NCI-H2196 (cell line): ENCODE results near the gene BAIAP3.

Source experiments
- DNase-seq: peaks from one replicate; lab custom pipeline; 2025; ENCODE audit not compliant: unreplicated experiment; lab: John Stamatoyannopoulos, UW

The BAIAP3 gene

DNA sequence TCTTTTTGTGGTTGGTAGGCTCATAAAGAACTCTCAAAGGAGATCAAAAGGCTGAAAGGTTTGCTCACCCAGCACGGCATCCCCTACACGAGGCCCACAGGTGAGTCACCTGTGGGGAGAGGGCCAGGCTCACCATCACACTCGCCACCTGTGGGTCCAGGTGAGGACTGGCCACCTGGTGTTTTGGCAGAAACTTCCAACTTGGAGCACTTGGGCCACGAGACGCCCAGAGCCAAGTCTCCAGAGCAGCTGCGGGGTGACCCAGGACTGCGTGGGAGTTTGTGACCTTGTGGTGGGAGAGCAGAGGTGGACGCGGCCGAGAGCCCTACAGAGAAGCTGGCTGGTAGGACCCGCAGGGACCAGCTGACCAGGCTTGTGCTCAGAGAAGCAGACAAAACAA, 29.4 kb downstream of the BAIAP3 start:
- no peak for DNase-seq

DNA sequence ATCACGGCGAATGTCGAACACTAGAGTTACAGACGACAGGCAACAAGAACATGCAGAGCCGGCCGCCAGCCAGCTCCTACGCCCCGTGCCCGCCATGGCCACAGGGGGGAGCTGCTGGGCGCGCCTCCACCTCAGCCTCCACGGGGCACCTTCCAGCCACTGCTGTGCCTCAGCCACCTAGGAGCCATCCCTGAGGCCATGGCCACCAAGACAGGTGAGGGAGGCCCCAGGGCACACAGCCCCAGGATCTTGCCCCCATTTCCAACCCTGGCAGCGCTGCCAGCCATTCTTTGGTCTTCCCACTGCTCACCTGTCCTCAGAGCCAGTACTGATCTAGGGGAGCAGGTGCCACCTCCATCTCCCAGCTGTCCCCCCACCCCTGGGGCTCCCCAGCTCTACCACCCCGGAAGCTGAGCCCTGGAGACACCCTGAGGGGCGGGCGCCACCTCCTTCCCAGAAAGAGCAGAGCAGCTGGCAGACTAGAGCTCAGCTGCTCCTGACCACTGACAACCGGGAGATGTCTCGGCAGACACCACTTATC, 30.1 kb downstream of the BAIAP3 start:
- DNase-seq = peak; percentile 69

DNA sequence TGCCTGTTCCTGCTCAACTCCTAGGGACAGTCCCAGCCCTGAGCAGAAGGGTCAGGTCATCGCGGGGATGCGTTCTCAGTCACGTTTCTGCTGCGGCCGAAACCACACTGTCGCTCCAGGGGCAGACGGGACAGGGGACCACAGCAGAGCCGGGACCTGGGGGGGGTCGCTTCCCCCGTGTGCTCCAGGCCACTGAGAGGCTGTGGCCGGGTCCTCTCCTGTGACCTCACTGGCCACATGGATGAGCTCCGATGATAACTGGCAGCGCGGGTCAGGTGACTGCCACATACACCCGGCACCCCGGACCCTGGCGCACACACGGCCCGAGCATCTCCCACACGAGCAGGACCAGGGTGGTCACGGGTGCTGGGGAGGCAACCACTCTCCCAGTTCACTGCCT, 31.1 kb downstream of the BAIAP3 start:
- DNase-seq = no peak

DNA sequence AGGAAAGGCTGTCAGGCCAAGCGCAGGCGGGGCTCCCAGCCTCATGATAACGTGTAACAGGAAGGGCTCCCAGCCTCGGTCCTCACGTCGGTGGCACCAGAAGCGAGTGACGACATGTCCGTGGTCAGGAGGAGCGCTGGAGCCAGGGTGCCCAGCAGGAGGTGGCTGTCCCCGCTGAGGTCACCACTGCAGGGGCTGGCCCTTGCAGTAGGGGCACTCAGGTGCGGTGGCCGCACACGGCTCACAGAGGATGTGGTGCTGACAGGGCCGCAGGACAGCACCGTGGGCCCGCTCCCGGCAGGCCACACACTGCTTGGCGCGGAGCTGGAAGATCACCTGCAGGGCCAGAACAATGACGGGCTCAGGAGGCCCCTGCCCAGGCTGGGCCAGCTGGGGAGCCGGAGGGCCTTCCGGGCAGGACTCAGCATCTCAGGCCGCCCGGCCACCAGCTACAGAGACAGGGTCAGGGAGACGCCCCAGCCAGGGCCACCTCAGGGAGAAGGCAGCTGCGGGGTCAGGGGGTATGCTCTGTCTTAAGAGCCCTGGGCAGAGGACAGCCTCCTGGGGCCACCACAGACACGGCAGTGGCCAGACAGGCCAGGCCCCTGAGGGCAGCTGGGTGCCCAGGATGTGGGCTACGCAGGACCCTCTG, 32.7 kb downstream of the BAIAP3 start:
- no peak for DNase-seq

DNA sequence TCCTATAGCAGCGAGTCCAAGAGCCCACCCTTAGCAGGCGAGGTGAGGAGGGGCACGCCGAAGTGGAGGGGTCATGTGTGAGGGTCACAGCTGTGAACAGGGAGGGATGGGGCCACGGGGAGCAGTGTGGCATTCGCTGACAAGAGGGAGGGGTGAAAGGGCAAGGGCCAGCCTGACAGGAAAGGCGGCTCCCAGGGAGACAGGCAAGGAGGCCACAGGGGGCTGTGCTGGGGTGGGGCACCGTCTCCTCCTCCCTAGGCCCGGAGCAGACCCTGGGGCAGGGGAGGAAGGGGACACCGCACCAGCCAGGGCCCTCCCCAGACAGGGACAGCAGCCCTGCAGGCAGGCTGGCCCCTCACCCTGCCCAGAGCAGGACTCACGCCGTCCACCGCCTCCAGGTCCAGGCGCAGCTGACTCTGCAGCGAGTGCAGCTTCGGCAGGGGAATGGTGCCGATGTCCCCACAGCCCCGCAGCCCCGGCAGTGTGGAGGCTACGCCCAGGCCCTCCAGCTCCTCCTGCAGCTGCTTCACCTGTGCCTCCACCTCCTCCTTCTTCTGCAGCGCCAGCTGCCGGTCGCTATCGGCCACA, 33.4 kb downstream of the BAIAP3 start:
- DNase-seq = peak; percentile 42

DNA sequence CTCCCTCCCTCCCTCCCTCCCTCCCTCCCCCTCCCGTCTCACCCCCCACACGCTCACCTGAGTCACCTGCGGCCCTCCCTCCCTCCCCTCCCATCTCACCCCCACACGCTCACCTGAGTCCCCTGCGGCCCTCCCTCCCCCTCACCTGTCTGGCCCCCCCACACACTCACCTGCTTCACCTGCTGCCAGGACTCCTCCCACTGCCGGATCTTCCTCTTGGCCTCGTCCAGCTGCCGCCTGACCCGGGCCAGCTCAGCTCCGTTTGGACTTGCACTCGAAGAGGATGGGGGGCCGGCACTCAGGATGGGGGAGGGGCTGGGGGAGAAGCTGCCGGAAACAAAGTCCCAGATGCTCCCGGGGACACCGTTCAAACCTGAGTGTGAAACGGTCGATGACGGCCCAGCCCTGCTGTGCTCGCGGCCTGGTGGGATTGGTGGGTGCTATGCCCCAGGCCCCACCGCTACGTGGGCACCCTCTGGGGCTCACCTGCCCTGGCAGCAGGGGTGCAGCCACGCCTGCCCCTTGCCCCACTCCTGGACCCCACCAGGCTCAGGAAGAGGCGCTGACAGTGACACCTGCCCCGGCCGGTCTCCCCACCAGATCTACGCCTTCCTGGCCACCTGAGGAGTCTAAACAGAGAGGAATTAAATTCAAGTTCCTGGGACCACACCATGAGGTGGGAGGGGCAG, 34.2 kb downstream of the BAIAP3 start:
- peak; percentile 62 for DNase-seq

DNA sequence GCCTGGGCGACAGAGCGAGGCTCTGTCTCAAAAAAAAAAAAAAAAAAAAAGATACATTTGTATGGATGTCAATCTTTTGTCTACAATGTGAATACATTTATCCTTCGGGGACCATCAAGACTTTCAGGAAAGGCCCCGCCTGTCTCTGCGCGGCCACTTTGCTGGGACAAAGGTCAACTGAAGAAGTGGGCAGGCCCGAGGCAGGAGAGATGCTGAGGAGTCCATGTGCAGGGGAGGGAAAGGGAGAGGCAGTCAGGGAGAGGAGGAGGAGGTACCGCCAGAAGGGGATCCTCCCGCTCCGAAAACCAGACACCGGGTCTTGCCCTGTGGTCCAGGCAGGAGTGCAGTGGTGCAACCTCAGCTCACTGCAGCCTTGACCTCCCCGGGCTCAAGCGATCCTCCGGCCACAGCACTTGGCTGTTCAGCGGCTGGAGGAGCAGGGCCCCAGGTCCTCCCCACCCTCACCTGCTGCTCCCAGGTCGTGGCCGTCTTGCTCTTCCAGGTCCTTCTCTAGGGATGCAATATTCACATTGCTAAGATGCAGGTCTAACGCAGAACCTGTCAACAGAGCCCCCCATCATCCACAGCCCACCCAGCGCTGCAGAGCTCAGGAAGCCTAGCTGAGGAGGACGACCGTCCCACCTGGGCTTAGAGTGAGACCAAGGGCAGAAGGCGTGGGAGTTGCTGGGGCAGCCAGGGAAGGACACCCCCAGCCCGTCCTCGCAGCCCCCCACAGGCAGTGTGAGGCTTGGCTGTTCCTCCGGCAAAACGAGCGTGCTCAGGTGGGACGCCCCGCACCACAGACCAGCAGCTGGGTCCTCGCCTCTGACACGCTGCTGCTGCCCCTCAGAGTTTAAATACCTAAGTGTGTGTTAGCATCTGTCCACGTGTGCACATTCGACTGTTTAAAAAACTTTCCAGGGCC, 37.9 kb downstream of the BAIAP3 start:
- no peak for DNase-seq

DNA sequence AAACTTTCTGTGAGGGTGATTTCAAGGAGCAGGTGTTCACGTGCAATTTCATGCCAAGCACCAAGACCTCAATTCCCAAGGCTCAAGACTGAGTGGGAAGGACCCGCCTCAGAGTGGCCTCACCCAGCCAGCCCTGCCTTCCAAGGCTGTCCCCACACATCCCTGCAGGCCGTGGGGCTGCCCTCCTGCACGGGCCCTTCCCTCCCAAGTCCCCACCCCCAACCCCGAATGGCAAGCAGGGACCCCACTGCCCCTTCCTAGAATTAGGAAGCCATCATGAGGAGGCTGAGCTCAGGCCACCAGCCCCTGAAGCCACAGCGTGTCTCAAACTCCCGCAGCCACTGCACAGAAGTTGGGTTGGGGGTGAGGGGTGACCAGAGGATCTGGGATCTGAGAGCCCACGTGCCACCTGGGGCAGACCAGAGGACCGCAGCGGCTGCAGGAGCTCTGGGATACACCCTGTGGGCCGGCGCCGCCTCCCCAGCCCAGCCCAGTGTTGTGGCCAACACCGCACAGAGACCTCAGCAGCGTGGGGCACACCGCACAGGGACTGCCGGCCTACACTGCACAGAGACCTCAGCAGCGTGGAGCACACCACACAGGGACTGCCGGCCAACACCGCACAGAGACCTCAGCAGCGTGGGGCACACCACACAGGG, 39.0 kb downstream of the BAIAP3 start:
- DNase-seq = no peak

DNA sequence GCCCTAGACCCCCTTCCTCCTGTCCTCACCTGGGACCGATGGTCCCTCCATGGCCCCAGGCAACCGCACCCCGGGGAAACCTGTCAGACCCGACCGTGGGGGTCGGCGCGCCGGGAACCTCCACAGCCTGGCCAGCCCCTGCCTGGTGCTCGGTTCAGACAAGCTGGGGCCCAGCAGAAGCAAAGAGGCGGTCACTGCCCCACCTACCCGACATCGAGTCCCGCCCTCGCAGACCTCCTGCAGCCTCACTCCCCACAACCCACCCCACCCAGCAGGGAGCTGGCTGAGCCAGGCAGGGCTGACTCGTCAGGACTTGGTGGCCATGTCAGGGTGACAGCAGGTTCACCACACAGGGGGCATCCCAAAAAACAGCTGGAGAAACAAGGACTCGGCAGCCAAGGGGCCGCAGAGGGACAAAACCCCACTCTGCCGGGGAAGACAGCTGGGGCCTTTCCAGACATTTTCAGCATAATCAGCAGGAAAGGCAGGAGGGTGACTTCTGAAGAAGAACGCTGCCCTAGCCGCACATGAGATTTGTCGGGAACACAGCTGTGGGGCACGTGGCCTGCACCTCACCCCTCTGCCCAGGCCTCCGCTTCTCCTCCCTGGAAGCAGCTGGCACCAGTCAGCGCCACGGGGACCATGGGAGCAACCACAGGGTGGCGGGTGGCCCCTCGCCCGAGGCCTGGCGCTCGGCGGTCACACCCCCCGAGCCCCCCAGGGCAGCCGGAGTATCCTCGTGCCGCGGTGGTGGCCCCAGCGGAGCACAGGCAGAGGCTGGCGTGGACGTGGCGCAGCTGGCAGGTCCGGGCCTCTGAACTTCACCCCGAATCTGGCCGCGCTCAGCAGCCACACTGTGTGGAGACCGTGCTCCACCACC, 41.2 kb downstream of the BAIAP3 start:
- no peak for DNase-seq

DNA sequence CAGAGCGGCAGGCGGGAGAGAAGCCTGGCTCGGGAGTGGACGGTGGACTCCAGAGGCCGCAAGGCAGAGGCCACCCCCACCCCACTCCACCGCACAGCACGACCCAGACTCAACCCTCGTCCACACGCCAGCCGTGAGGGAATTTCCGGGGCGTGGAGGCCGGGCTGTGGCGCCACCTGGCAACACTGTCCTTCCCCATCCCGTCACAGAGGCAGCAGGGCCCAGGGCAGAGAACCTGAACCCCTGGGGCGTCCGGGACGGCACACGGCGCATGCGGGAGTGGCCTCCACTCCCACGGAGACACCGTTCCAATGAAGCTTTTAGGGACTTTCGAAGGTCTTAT, 41.8 kb downstream of the BAIAP3 start:
- no peak for DNase-seq

DNA sequence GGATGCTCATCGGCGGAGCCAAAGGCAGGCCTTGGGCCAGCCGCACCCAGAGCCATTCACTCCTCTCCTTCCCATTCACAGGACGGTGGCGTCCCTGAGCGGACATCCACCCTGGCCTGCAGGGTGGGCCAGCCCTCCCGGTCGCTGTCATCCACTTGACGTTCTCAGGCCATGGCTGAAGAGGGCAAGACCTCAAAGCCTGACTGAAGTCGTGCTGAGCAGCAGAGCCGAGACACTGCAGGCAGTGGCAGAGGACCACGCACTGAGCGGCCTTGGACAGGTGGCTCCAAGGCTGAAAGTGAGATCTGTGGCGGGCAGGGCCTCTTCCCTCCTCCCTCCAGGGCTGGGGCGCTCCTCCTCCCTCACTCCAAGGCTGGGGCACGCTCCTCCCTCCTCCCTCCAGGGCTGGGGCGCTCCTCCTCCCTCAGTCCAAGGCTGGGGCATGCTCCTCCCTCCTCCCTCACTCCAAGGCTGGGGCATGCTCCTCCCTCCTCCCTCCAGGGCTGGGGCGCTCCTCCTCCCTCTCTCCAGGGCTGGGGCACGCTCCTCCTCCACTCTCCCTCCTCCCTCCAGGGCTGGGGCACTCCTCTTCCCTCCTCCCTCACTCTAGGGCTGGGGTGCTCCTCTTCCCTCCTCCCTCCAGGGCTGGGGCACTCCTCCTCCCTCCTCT, 42.4 kb downstream of the BAIAP3 start:
- no peak for DNase-seq

DNA sequence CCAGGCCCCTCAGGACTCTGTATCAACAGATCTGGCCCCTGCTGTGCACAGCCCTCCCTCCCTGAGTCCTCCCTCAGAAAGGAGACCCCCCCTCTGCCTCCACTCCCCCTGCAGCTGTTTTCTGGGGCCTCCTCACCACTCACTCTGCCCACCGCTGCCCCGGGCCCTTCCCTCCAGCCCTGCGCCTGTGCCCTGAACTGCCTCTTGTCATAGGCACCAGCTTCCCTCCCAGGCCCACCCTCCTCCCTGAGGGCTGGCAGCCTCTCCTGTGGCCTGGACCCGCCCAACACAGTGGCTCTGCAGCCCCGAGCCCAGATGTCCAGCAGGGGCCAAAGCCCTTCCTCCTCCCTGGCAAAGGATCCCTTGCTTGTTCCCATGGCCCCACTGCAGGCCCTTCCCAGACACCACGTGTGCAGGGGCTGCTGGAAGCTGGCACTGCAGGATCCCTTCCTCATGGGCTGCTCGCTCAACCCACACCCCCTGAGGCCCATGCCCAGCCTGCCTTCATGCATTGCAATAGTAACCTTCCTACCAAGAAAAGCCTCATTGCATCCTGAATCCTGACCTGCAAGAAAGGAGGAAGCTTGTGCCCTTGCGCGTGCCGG, 44.1 kb downstream of the BAIAP3 start:
- DNase-seq = no peak

DNA sequence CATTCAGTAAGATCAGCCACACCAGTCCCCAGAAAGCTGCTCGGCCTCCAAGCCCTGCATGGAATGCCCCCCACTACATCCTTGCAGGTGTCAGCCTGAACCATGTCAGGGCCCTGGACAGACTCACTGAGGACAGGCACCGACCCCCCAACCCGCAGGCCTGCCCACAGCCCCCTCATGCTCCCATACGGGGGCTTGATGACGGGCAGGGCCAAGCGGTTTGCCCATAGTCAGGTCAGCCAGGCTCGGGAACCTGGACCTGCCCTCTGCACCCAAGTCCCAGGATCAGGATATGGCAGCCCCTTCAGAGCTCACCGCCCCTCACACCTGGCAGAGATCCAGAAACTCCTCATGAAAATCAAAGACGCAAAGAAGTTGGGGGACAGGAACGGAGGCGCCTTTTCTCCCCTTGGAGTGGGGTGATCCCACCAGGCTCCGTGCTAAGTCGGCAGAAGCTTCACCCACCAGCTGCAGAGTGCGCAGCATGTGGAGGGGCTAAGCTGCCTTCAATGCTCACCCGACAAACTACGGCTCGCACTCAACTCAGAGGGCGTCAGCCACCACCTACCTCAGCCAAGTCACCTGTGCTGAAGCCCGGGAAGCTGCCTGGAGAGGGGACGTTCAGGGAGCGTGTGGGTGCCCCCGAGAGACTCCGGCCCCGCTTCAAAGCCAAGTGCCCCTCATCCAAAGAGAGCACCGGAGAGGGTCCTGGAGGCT, 44.8 kb downstream of the BAIAP3 start:
- DNase-seq = no peak

DNA sequence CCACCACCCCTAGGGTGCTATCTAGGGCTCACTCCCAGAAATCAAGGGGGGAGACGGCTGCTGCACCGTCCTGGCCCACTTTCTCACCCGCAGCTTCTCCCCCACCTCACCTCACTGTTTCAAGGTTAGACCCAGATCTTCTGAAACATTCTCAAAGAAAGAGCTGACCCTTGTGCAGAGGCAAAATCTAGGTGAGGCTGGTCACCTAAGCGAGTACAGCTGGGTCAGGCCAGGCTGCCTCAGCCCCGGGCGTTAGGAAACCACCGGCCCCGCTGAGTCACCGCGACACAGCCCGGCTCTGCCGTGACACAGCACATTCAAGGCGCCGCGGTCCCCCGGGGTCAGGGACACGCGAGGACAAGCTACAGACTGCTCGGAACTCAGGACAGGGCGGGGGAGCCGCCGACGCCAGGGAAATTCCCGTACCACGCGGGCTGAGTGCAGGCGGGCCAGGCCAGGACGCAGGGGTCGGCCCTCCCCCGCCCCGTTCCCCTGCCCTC, 45.4 kb downstream of the BAIAP3 start:
- DNase-seq = peak; percentile 7

DNA sequence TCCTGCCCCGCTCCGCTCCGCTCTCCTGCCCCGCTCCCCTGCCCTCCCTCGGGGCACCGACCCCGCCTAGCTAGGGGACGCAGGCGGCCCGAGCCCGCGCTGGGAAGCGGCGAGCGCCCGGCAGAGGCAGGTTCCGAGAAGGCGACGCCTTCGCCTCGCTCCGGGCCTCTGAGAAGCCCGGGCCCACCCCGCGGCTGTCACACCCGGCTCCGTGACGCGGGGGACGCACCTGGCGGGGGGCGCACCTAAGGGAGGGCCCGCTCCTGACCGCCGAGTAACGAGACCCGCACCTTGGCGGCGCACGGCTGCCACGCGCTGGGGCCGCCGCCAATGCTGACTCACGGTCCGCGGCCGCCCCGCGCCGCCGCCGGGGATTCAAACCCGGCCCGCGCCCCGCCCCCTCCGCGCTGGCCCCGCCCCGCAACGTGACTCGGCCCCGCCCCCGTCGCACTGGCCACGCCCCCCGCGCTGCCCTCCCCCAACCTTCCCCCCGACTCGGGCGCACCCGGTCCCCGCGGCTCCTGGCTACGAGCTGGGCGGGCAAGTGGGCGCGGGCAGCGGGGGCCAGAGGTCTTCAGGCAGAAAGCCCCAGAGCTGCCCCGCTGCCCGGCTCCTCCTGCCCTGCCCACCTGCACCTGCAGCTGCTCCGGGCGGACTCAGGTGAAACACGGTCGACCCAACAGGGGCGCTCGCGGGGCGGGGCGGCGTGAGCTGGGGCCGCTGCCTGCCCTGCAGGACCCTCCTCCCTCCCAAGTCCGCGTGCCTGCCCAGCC, 46.0 kb downstream of the BAIAP3 start:
- DNase-seq = peak; percentile 72

DNA sequence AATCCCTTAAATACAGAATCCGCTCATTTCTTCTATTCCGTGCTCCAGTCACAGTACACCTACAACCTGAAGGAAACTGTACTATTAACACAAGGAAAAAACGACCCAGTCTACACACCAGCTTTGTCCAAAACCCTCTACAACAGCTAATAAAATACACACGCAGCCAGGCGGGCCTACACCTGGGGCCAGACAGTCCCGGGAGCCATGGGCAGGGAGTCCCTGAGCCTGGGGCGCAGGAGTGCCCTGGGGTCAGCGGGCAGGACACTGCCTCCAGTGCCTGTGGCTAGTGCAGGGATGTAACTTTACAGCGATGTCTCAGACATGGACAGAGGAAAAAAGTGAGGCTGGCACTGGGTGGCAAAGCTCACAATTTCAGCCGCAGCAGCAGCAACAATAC, 46.8 kb downstream of the BAIAP3 start:
- DNase-seq = no peak
